Measurements from ENCODE around the gene KCNAB3. TPM values are rescaled to one million over a fixed set of nuclear protein-coding genes. Genes with fewer than 3 reads are reported as not detected.
A peak's percentile ranks its signal among the peaks of the same experiment; 100 is the strongest.

Gene KCNAB3
- total RNA-seq (1.2 TPM), polyA plus RNA-seq (8.9 TPM)
- long read RNA-seq, donor 1, result 0 reads
- long read RNA-seq, donor 2, result 0 reads
- long read RNA-seq, donor 3, partial matches to known transcripts, result 0 of 4 reads
- long read RNA-seq, donor 3, other reads (novel, unspliced or antisense), result 0 of 4 reads
- long read RNA-seq, donor 4, partial matches to known transcripts, result 0 of 1 reads
- long read RNA-seq, donor 4, other reads (novel, unspliced or antisense), result 0 of 1 reads
- long read RNA-seq, donor 5, partial matches to known transcripts, result 0 of 2 reads
- long read RNA-seq, donor 5, other reads (novel, unspliced or antisense), result 0 of 2 reads
- long read RNA-seq, donor 6, transcript KCNAB3-204 (2 exons, 859 nt), result major isoform, 5 of 5 reads
- long read RNA-seq, donor 6, partial matches to known transcripts, result 0 of 5 reads
- long read RNA-seq, donor 6, other reads (novel, unspliced or antisense), result 0 of 5 reads
- long read RNA-seq, donor 7, partial matches to known transcripts, result 0 of 1 reads
- long read RNA-seq, donor 7, other reads (novel, unspliced or antisense), result 0 of 1 reads
- long read RNA-seq, donor 8, result 0 reads
- long read RNA-seq, donor 9, partial matches to known transcripts, result 0 of 3 reads
- long read RNA-seq, donor 9, other reads (novel, unspliced or antisense), result 0 of 3 reads
- long read RNA-seq, donor 10, partial matches to known transcripts, result 0 of 3 reads
- long read RNA-seq, donor 10, other reads (novel, unspliced or antisense), result 0 of 3 reads

DNA sequence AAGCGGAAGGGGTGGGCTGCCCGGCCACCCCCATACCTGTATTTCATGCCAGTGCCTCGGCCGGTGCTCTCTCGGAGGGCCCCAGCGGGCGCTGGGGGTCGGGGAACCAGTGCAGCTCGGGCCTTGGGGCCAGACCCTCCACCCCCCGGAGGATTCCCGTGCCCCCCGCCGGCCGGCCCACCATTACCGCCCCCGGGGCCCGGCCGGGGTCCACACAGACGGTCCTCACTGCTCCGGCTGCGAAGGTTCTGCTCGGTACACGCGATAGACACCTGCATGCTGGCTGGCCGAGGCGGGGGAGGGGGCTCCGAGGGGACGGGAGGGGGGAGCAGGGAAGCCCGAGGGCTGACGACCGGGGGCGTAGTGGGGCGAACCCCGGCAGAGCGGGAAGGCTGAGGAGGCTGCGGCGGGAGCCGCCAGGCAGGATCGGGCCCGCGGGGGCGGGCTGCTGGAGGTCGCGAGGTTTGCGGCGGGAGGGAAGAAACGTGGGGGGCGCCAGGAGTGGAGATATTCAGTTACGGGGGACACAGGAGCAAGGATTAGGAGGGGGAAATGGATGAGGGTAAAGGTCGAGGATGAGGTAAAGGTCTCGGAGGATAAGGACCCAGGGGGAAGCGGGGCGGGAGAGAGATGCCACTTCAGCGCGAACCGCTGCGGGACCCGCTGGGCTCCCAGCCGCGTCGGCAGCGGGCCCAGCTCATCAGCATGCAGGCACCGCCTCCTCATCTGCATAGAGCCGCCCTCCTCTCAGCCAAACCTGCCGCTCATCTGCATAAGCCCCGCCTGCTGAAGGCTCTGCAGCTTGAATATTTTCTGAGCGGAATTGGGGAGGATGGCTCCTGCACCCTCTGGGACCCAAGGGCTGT lies at the start of gene KCNAB3:
KCNAB3 (minus strand) TSS at position 699 of the 866 bp plus-strand sequence; CDS start at position 278, 421 bp downstream.
- peaks cover 0 to 14% of the 10 kb centered on the region in 2 donors for H3K36me3 ChIP-seq (ENCODE audit: control insufficient read depth in 2 of 2, insufficient read depth in 2 of 2, low read length in 1 of 2)
- peak; percentile 43 to 90 (median 71) for DNase-seq (ENCODE audit: low read depth in 6 of 9, low spot score in 9 of 9)
- H3K4me1 ChIP-seq (ENCODE audit: control insufficient read depth in 2 of 2, insufficient read depth in 2 of 2, low read length in 2 of 2), result peaks cover 22 to 49% of the 10 kb centered on the region in 2 donors
- H3K27me3 ChIP-seq (ENCODE audit: control insufficient read depth in 2 of 2, insufficient read depth in 1 of 2, low read length in 1 of 2), result no peaks in the 10 kb centered on the region
- H3K9me3 ChIP-seq (ENCODE audit: control insufficient read depth in 2 of 2, insufficient read depth in 1 of 2, low read length in 1 of 2), result no peaks in the 10 kb centered on the region
- no peak within 1 kb of the TSS for H3K27ac ChIP-seq (ENCODE audit: low read depth in 1 of 2, low read length in 1 of 2)
- H3K4me3 ChIP-seq (ENCODE audit: low read length in 2 of 2), result peak within 1 kb of the TSS; percentile 25 to 36
- 67% methylated on average over 67 of the region's 67 CpGs for WGBS

GRCh38 chr17:7977805-7978204 lies 48.1 kb upstream of the KCNAB3 start:
- H3K9me3 ChIP-seq (ENCODE audit: control insufficient read depth in 2 of 2, insufficient read depth in 1 of 2, low read length in 1 of 2), result peaks cover 2 to 10% of the 10 kb centered on the region in 2 donors
- no peak overlapping the region for H3K27ac ChIP-seq (ENCODE audit: low read depth in 1 of 2, low read length in 1 of 2)
- DNase-seq (ENCODE audit: low read depth in 6 of 9, low spot score in 9 of 9), result no peak
- no peak overlapping the region for H3K4me3 ChIP-seq (ENCODE audit: low read length in 2 of 2)
- H3K4me1 ChIP-seq (ENCODE audit: control insufficient read depth in 2 of 2, insufficient read depth in 2 of 2, low read length in 2 of 2), result no peaks in the 10 kb centered on the region
- 96% methylated on average over 5 of the region's 5 CpGs for WGBS
- peaks cover 0 to 5% of the 10 kb centered on the region in 2 donors for H3K27me3 ChIP-seq (ENCODE audit: control insufficient read depth in 2 of 2, insufficient read depth in 1 of 2, low read length in 1 of 2)
- no peaks in the 10 kb centered on the region for H3K36me3 ChIP-seq (ENCODE audit: control insufficient read depth in 2 of 2, insufficient read depth in 2 of 2, low read length in 1 of 2)

DNA sequence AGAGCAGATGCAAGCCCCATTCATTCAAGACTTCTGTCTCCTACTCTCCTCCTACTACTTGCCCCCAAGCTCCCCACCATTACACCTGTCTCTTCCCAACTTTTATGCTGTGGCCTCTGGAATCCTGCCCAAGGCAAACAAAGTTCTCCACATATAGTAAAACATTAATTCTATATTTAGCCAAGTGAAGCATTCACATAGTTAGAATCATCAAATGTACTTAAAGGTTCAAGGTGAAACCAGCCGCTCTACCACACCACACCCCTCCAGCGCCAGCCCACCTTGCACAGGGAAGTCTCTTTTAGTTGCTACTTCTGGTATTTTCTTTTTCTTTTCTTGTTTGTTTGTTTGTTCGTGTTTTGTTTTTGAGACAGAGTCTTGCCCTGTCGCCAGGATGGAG lies 47.4 kb upstream of the KCNAB3 start:
- Histone ChIP-seq H3K4me3 (ENCODE audit: low read length in 2 of 2) (no peak overlapping the region), H3K27ac (ENCODE audit: low read depth in 1 of 2, low read length in 1 of 2) (no peak overlapping the region), H3K27me3 (ENCODE audit: control insufficient read depth in 2 of 2, insufficient read depth in 1 of 2, low read length in 1 of 2) (peaks cover 0 to 3% of the 10 kb centered on the region in 2 donors), H3K4me1 (ENCODE audit: control insufficient read depth in 2 of 2, insufficient read depth in 2 of 2, low read length in 2 of 2) (no peaks in the 10 kb centered on the region), H3K36me3 (ENCODE audit: control insufficient read depth in 2 of 2, insufficient read depth in 2 of 2, low read length in 1 of 2) (no peaks in the 10 kb centered on the region), H3K9me3 (ENCODE audit: control insufficient read depth in 2 of 2, insufficient read depth in 1 of 2, low read length in 1 of 2) (peaks cover 2 to 10% of the 10 kb centered on the region in 2 donors)
- DNase-seq (ENCODE audit: low read depth in 6 of 9, low spot score in 9 of 9), result no peak
- 95% methylated on average over 4 of the region's 4 CpGs for WGBS

- peaks cover 0 to 2% of the 10 kb centered on the region in 2 donors for H3K27me3 ChIP-seq (ENCODE audit: control insufficient read depth in 2 of 2, insufficient read depth in 1 of 2, low read length in 1 of 2)
- H3K36me3 ChIP-seq (ENCODE audit: control insufficient read depth in 2 of 2, insufficient read depth in 2 of 2, low read length in 1 of 2), result no peaks in the 10 kb centered on the region
- no peaks in the 10 kb centered on the region for H3K4me1 ChIP-seq (ENCODE audit: control insufficient read depth in 2 of 2, insufficient read depth in 2 of 2, low read length in 2 of 2)
- peaks cover 2 to 10% of the 10 kb centered on the region in 2 donors for H3K9me3 ChIP-seq (ENCODE audit: control insufficient read depth in 2 of 2, insufficient read depth in 1 of 2, low read length in 1 of 2)
- no peak overlapping the region for H3K4me3 ChIP-seq (ENCODE audit: low read length in 2 of 2)
- H3K27ac ChIP-seq (ENCODE audit: low read depth in 1 of 2, low read length in 1 of 2), result no peak overlapping the region
- no peak for DNase-seq (ENCODE audit: low read depth in 6 of 9, low spot score in 9 of 9)
These were observed 45.0 kb upstream of the KCNAB3 start for GRCh38 chr17:7974638-7975131.

- no peaks in the 10 kb centered on the region for H3K36me3 ChIP-seq (ENCODE audit: control insufficient read depth in 2 of 2, insufficient read depth in 2 of 2, low read length in 1 of 2)
- no peak overlapping the region for H3K4me3 ChIP-seq (ENCODE audit: low read length in 2 of 2)
- peaks cover 0 to 2% of the 10 kb centered on the region in 2 donors for H3K27me3 ChIP-seq (ENCODE audit: control insufficient read depth in 2 of 2, insufficient read depth in 1 of 2, low read length in 1 of 2)
- no peak overlapping the region for H3K27ac ChIP-seq (ENCODE audit: low read depth in 1 of 2, low read length in 1 of 2)
- no peak for DNase-seq (ENCODE audit: low read depth in 6 of 9, low spot score in 9 of 9)
- H3K4me1 ChIP-seq (ENCODE audit: control insufficient read depth in 2 of 2, insufficient read depth in 2 of 2, low read length in 2 of 2), result no peaks in the 10 kb centered on the region
- 97% methylated on average over 8 of the region's 8 CpGs for WGBS
- H3K9me3 ChIP-seq (ENCODE audit: control insufficient read depth in 2 of 2, insufficient read depth in 1 of 2, low read length in 1 of 2), result peaks cover 2 to 10% of the 10 kb centered on the region in 2 donors
These were observed 42.6 kb upstream of the KCNAB3 start for GRCh38 chr17:7972131-7972785.

- Histone ChIP-seq H3K36me3 (ENCODE audit: control insufficient read depth in 2 of 2, insufficient read depth in 2 of 2, low read length in 1 of 2) (no peaks in the 10 kb centered on the region), H3K4me1 (ENCODE audit: control insufficient read depth in 2 of 2, insufficient read depth in 2 of 2, low read length in 2 of 2) (no peaks in the 10 kb centered on the region), H3K27ac (ENCODE audit: low read depth in 1 of 2, low read length in 1 of 2) (no peak overlapping the region), H3K4me3 (ENCODE audit: low read length in 2 of 2) (no peak overlapping the region), H3K9me3 (ENCODE audit: control insufficient read depth in 2 of 2, insufficient read depth in 1 of 2, low read length in 1 of 2) (peaks cover 2 to 10% of the 10 kb centered on the region in 2 donors), H3K27me3 (ENCODE audit: control insufficient read depth in 2 of 2, insufficient read depth in 1 of 2, low read length in 1 of 2) (peaks cover 0 to 2% of the 10 kb centered on the region in 2 donors)
- no peak for DNase-seq (ENCODE audit: low read depth in 6 of 9, low spot score in 9 of 9)
- 95% methylated on average over 4 of the region's 4 CpGs for WGBS
These were observed 42.0 kb upstream of the KCNAB3 start for GRCh38 chr17:7971651-7972050.

DNA sequence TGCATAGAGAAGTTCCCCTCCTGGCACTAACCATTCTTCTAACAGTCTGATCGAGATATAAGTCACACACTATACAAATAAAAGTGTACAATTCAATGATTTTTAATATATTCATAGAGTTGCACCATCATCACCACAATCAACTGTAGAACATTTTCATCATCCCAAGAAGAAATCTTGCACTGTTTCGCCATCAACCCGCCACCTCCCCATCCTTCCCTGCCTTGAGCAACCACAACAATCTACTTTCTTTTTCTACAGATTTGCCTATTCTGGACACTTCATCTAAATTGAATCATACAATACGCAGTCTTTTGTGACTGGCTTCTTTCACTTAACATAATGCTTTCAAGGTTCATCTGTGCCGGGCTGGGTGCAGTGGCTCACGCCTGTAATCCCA lies 39.8 kb upstream of the KCNAB3 start:
- H3K4me3 ChIP-seq (ENCODE audit: low read length in 2 of 2), result no peak overlapping the region
- WGBS, result 95% methylated on average over 6 of the region's 6 CpGs
- H3K9me3 ChIP-seq (ENCODE audit: control insufficient read depth in 2 of 2, insufficient read depth in 1 of 2, low read length in 1 of 2), result no peaks in the 10 kb centered on the region
- no peaks in the 10 kb centered on the region for H3K36me3 ChIP-seq (ENCODE audit: control insufficient read depth in 2 of 2, insufficient read depth in 2 of 2, low read length in 1 of 2)
- no peak for DNase-seq (ENCODE audit: low read depth in 6 of 9, low spot score in 9 of 9)
- no peak overlapping the region for H3K27ac ChIP-seq (ENCODE audit: low read depth in 1 of 2, low read length in 1 of 2)
- H3K27me3 ChIP-seq (ENCODE audit: control insufficient read depth in 2 of 2, insufficient read depth in 1 of 2, low read length in 1 of 2), result peaks cover 0 to 2% of the 10 kb centered on the region in 2 donors
- H3K4me1 ChIP-seq (ENCODE audit: control insufficient read depth in 2 of 2, insufficient read depth in 2 of 2, low read length in 2 of 2), result no peaks in the 10 kb centered on the region

DNA sequence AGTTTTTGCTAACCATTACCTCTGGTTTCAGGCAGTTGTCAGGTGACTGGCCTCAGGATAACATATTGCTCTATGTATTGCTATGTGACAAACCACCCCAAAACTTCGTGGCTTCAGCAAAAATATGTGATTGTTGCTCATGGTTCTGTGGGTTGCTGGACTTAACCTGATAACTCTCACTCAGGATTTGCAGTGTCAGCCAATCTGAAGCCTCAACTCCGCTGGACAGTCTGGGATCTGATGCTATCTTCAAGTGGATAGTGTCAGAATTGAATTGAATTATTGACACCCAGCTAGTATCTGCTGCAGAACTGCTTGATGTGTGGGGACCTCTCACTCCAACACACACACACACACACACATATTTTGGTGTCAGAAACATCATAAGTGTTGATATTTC lies 38.1 kb upstream of the KCNAB3 start:
- H3K27ac ChIP-seq (ENCODE audit: low read depth in 1 of 2, low read length in 1 of 2), result no peak overlapping the region
- no peaks in the 10 kb centered on the region for H3K9me3 ChIP-seq (ENCODE audit: control insufficient read depth in 2 of 2, insufficient read depth in 1 of 2, low read length in 1 of 2)
- H3K36me3 ChIP-seq (ENCODE audit: control insufficient read depth in 2 of 2, insufficient read depth in 2 of 2, low read length in 1 of 2), result no peaks in the 10 kb centered on the region
- H3K4me3 ChIP-seq (ENCODE audit: low read length in 2 of 2), result no peak overlapping the region
- WGBS, result 75% methylated on average over 2 of the region's 2 CpGs
- H3K4me1 ChIP-seq (ENCODE audit: control insufficient read depth in 2 of 2, insufficient read depth in 2 of 2, low read length in 2 of 2), result no peaks in the 10 kb centered on the region
- no peak for DNase-seq (ENCODE audit: low read depth in 6 of 9, low spot score in 9 of 9)
- peaks cover 0 to 2% of the 10 kb centered on the region in 2 donors for H3K27me3 ChIP-seq (ENCODE audit: control insufficient read depth in 2 of 2, insufficient read depth in 1 of 2, low read length in 1 of 2)
